ENCODE data around the gene LYZL6.
"Not testable (repeated sequence)": the region's sequence is repeated elsewhere in the genome, so short reads cannot be mapped to it uniquely, and the experiment has no call there.

Gene LYZL6

GRCh38 chr17:35898283-35899070 is 45.0 kb downstream of the LYZL6 start:
- Histone ChIP-seq H3K9me2 (replicated peaks; ENCODE audit: control insufficient read depth, low read length) (no peaks in the 10 kb centered on the region), H3F3A (ENCODE audit: control insufficient read depth, insufficient read depth) (no peaks in the 10 kb centered on the region), H3K9me3 (ENCODE audit: control insufficient read depth, insufficient read depth, low read length) (no peaks in the 10 kb centered on the region), H3K27me3 (ENCODE audit: control insufficient read depth, low read length) (no peaks in the 10 kb centered on the region), H3K36me3 (ENCODE audit: control insufficient read depth, low read length) (no peaks in the 10 kb centered on the region), H3K27ac (ENCODE audit: low read depth, low read length) (no peak overlapping the region), H3K4me1 (ENCODE audit: control insufficient read depth, low read length) (no peaks in the 10 kb centered on the region), H3K4me3 (ENCODE audit: low read length) (no peak overlapping the region), H3K4me2 (ENCODE audit: low read length) (no peak overlapping the region), H3K79me2 (ENCODE audit: control insufficient read depth, low read length) (no peaks in the 10 kb centered on the region), H4K20me1 (ENCODE audit: control insufficient read depth, insufficient read depth, low read depth, low read length) (no peaks in the 10 kb centered on the region)
- TF ChIP-seq, protein P1, sequence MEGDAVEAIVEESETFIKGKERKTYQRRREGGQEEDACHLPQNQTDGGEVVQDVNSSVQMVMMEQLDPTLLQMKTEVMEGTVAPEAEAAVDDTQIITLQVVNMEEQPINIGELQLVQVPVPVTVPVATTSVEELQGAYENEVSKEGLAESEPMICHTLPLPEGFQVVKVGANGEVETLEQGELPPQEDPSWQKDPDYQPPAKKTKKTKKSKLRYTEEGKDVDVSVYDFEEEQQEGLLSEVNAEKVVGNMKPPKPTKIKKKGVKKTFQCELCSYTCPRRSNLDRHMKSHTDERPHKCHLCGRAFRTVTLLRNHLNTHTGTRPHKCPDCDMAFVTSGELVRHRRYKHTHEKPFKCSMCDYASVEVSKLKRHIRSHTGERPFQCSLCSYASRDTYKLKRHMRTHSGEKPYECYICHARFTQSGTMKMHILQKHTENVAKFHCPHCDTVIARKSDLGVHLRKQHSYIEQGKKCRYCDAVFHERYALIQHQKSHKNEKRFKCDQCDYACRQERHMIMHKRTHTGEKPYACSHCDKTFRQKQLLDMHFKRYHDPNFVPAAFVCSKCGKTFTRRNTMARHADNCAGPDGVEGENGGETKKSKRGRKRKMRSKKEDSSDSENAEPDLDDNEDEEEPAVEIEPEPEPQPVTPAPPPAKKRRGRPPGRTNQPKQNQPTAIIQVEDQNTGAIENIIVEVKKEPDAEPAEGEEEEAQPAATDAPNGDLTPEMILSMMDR (IDR thresholded peaks at IDR 0.05; ENCODE audit: low read depth, low read length, poor library complexity, severe bottlenecking), result no peak

DNA sequence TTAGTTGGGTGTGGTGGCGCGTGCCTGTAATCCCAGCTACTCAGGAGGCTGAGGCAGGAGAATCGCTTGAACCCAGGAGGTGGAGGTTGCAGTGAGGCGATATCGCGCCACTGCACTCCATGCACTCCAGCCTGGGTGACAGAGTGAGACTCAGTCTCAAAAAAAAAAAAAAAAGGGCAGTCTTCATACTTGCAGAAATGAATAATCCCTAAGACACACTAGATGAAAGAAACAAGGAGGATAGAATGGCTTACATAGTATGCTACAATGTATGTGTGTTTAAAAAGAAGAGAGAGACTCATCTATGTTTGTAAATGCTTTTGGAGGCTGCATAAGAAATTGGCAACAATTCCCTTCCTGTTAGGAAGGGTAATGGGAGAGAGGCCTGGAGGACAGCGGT is 45.7 kb downstream of the LYZL6 start:
- H3K9me3 ChIP-seq (ENCODE audit: control insufficient read depth, insufficient read depth, low read length); H3K4me1 ChIP-seq (ENCODE audit: control insufficient read depth, low read length); H3K4me3 ChIP-seq (ENCODE audit: low read length); H4K20me1 ChIP-seq (ENCODE audit: control insufficient read depth, insufficient read depth, low read depth, low read length); H3K79me2 ChIP-seq (ENCODE audit: control insufficient read depth, low read length); H3F3A ChIP-seq (ENCODE audit: control insufficient read depth, insufficient read depth); H3K9me2 ChIP-seq (replicated peaks; ENCODE audit: control insufficient read depth, low read length); H3K27me3 ChIP-seq (ENCODE audit: control insufficient read depth, low read length); H3K36me3 ChIP-seq (ENCODE audit: control insufficient read depth, low read length); H3K4me2 ChIP-seq (ENCODE audit: low read length); H3K27ac ChIP-seq (ENCODE audit: low read depth, low read length): not testable (repeated sequence)

DNA sequence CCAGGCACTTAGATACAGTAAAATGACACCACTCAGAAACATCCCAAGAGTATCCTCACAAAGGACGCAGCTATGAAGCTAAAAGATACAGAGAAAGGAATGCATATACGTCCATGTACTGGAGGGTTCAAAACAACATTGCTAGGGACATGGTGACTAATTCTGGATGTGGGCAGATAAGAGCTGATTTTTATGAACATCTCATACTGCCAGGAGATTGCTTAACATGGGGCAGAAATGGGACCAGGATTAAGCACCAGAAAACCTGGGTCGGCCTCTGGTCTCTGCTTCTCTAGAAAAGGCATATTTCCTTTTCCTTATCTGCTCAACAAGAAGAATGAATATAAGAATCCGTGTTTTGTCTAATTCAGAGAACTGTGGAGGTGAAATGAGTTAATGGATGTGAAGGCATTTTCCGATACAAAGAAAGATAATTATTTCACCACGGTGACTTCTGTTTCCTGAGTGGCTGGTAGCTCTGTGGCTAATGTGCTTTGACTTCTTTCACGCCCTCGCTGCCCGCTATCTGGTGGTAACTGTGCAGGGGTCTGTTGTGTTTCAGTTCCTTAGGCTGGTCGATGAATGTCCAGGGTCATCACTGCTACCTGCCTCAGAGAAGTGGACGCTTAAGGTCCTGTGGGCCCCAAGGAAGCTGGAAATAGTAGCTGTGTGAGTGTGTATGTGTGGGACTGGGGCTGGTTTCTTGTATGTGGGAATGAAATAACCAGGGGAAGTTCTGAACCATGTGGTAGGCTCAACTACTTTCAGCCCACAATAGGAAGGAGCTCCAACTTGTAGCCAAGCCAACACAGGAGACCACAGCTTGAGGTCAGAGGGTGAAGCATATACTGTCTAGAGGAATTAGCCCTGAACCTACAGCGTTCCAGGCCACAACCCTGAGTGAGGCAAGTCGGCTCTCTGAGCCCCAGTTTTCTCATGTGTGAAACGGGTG is 47.6 kb downstream of the LYZL6 start:
- Histone ChIP-seq H3K36me3 (ENCODE audit: control insufficient read depth, low read length) (no peaks in the 10 kb centered on the region), H3K4me2 (ENCODE audit: low read length) (no peak overlapping the region), H3K27me3 (ENCODE audit: control insufficient read depth, low read length) (no peaks in the 10 kb centered on the region), H3F3A (ENCODE audit: control insufficient read depth, insufficient read depth) (no peaks in the 10 kb centered on the region), H3K9me2 (replicated peaks; ENCODE audit: control insufficient read depth, low read length) (no peaks in the 10 kb centered on the region), H3K27ac (ENCODE audit: low read depth, low read length) (no peak overlapping the region), H4K20me1 (ENCODE audit: control insufficient read depth, insufficient read depth, low read depth, low read length) (peaks cover under 1% of the 10 kb centered on the region; the same call in 1 of the 2 replicates), H3K4me3 (ENCODE audit: low read length) (no peak overlapping the region), H3K9me3 (ENCODE audit: control insufficient read depth, insufficient read depth, low read length) (no peaks in the 10 kb centered on the region), H3K4me1 (ENCODE audit: control insufficient read depth, low read length) (no peaks in the 10 kb centered on the region), H3K79me2 (ENCODE audit: control insufficient read depth, low read length) (no peaks in the 10 kb centered on the region)
- TF ChIP-seq, protein P1 (IDR thresholded peaks at IDR 0.05; ENCODE audit: low read depth, low read length, poor library complexity, severe bottlenecking), result no peak
- no peak for TF ChIP-seq EZH2phosphoT487 (IDR thresholded peaks at IDR 0.05; ENCODE audit: borderline replicate concordance, low read length)

- Histone ChIP-seq H3K79me2 (ENCODE audit: control insufficient read depth, low read length) (no peaks in the 10 kb centered on the region), H3K4me1 (ENCODE audit: control insufficient read depth, low read length) (no peaks in the 10 kb centered on the region), H3K36me3 (ENCODE audit: control insufficient read depth, low read length) (no peaks in the 10 kb centered on the region), H3K27ac (ENCODE audit: low read depth, low read length) (no peak overlapping the region), H3F3A (ENCODE audit: control insufficient read depth, insufficient read depth) (no peaks in the 10 kb centered on the region), H3K9me2 (replicated peaks; ENCODE audit: control insufficient read depth, low read length) (no peaks in the 10 kb centered on the region), H3K27me3 (ENCODE audit: control insufficient read depth, low read length) (no peaks in the 10 kb centered on the region), H3K4me2 (ENCODE audit: low read length) (no peak overlapping the region), H4K20me1 (ENCODE audit: control insufficient read depth, insufficient read depth, low read depth, low read length) (peaks cover 2% of the 10 kb centered on the region; the same call in 1 of the 2 replicates), H3K9me3 (ENCODE audit: control insufficient read depth, insufficient read depth, low read length) (no peaks in the 10 kb centered on the region), H3K4me3 (ENCODE audit: low read length) (no peak overlapping the region)
- no peak for TF ChIP-seq EZH2phosphoT487 (IDR thresholded peaks at IDR 0.05; ENCODE audit: borderline replicate concordance, low read length)
- TF ChIP-seq, protein P1 (IDR thresholded peaks at IDR 0.05; ENCODE audit: low read depth, low read length, poor library complexity, severe bottlenecking), result no peak
Measured at GRCh38 chr17:35894206-35894605, 49.3 kb downstream of the LYZL6 start.

Data from DOHH2 (cell line).